Measurements from ENCODE around the gene TMEM92. TPM values are rescaled to one million over a fixed set of nuclear protein-coding genes. Genes with fewer than 3 reads are reported as not detected.

The TMEM92 gene
- total and polyA plus RNA-seq, 10 of the 15 experiments (the other 5 are each of a cell fraction or from before 2014, with no cell fraction given), result 0.11 to 1.2 (median 0.32) TPM

DNA sequence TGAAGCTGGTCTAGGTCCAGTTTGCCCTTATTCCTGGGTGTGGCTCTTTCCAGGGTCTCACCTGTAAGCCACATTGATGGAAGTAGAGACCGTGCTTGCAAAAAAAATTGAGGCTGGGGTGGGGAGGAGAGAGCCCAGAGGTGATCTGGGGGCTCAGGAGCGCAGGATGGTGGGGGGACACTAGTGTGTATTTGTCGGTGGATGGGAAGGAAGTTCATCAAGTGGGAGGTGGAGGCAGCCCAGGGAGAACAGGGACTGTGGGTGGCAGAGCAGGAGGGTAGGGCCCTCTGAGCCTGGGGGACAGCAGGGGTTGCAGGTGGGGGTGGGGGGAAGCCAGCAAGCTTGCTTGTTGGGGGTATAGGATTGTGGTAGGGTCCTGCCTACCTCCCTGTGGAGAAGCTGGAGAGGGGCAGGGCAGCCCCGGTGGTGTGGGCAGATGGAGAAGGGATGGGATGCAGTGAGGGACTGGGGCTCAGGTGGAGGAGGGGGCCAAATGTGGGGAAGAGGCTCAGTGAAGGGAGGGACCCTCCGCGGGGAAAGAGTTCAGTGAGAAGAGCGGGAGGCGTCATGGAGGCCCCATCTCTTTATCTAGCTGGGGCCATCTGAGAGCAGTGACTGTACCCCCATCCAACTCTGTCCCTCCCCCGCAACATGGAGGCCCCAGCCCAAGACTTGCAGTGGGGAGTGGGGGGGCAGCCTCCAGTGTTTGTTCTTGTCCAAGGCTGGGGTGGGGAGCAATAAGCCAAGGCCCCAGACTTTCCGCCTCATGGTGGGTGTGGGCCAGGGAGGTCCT lies 17.2 kb upstream of the TMEM92 start:
- Histone ChIP-seq H4K20me1 (ENCODE audit: control insufficient read depth, insufficient read depth) (no peaks in the 10 kb centered on the region), H3K79me2 (ENCODE audit: control insufficient read depth, insufficient read depth, low read length) (no peaks in the 10 kb centered on the region), H3K4me3 (no peak overlapping the region), H3K27ac (ENCODE audit: control insufficient read depth, insufficient read depth) (no peak overlapping the region), H3K9ac (ENCODE audit: control insufficient read depth, insufficient read depth, low read length) (no peak overlapping the region), H3K36me3 (ENCODE audit: control insufficient read depth in 2 of 2, insufficient read depth in 2 of 2, low read length in 1 of 2) (no peaks in the 10 kb centered on the region), H3K4me2 (ENCODE audit: control insufficient read depth, insufficient read depth) (no peak overlapping the region), H3K27me3 (replicated peaks in 1 of 2; ENCODE audit: control insufficient read depth in 2 of 2, insufficient read depth in 2 of 2, low read length in 1 of 2) (no peaks in the 10 kb centered on the region; a peak in 1 of 4 replicates), H3K9me3 (replicated peaks; ENCODE audit: control insufficient read depth, insufficient read depth, low read length) (no peaks in the 10 kb centered on the region), H3K4me1 (ENCODE audit: control insufficient read depth, insufficient read depth, low read length) (no peaks in the 10 kb centered on the region), H2AFZ (ENCODE audit: control insufficient read depth, low read depth, low read length) (no peak overlapping the region)
- TF ChIP-seq ZSCAN29 (IDR thresholded peaks at IDR 0.05) (no peak), TARDBP (IDR thresholded peaks at IDR 0.05; ENCODE audit: borderline replicate concordance) (no peak), CHD4 (IDR thresholded peaks at IDR 0.05) (no peak), SREBF2 (IDR thresholded peaks at IDR 0.05; ENCODE audit: low read length) (no peak), CHD1 (IDR thresholded peaks at IDR 0.05; ENCODE audit: low read depth, low read length) (no peak), NFXL1 (IDR thresholded peaks at IDR 0.05; ENCODE audit: borderline replicate concordance) (no peak), E2F4 (IDR thresholded peaks at IDR 0.05; ENCODE audit: low read depth, low read length) (no peak)
- TF ChIP-seq, protein P1, sequence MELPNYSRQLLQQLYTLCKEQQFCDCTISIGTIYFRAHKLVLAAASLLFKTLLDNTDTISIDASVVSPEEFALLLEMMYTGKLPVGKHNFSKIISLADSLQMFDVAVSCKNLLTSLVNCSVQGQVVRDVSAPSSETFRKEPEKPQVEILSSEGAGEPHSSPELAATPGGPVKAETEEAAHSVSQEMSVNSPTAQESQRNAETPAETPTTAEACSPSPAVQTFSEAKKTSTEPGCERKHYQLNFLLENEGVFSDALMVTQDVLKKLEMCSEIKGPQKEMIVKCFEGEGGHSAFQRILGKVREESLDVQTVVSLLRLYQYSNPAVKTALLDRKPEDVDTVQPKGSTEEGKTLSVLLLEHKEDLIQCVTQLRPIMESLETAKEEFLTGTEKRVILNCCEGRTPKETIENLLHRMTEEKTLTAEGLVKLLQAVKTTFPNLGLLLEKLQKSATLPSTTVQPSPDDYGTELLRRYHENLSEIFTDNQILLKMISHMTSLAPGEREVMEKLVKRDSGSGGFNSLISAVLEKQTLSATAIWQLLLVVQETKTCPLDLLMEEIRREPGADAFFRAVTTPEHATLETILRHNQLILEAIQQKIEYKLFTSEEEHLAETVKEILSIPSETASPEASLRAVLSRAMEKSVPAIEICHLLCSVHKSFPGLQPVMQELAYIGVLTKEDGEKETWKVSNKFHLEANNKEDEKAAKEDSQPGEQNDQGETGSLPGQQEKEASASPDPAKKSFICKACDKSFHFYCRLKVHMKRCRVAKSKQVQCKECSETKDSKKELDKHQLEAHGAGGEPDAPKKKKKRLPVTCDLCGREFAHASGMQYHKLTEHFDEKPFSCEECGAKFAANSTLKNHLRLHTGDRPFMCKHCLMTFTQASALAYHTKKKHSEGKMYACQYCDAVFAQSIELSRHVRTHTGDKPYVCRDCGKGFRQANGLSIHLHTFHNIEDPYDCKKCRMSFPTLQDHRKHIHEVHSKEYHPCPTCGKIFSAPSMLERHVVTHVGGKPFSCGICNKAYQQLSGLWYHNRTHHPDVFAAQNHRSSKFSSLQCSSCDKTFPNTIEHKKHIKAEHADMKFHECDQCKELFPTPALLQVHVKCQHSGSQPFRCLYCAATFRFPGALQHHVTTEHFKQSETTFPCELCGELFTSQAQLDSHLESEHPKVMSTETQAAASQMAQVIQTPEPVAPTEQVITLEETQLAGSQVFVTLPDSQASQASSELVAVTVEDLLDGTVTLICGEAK (IDR thresholded peaks at IDR 0.05; ENCODE audit: borderline replicate concordance), result no peak
- TF ChIP-seq, protein P2, sequence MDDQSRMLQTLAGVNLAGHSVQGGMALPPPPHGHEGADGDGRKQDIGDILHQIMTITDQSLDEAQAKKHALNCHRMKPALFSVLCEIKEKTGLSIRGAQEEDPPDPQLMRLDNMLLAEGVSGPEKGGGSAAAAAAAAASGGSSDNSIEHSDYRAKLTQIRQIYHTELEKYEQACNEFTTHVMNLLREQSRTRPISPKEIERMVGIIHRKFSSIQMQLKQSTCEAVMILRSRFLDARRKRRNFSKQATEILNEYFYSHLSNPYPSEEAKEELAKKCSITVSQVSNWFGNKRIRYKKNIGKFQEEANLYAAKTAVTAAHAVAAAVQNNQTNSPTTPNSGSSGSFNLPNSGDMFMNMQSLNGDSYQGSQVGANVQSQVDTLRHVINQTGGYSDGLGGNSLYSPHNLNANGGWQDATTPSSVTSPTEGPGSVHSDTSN (IDR thresholded peaks at IDR 0.05; ENCODE audit: insufficient replicate concordance, low read depth, low read length), result no peak
- TF ChIP-seq, protein P3, sequence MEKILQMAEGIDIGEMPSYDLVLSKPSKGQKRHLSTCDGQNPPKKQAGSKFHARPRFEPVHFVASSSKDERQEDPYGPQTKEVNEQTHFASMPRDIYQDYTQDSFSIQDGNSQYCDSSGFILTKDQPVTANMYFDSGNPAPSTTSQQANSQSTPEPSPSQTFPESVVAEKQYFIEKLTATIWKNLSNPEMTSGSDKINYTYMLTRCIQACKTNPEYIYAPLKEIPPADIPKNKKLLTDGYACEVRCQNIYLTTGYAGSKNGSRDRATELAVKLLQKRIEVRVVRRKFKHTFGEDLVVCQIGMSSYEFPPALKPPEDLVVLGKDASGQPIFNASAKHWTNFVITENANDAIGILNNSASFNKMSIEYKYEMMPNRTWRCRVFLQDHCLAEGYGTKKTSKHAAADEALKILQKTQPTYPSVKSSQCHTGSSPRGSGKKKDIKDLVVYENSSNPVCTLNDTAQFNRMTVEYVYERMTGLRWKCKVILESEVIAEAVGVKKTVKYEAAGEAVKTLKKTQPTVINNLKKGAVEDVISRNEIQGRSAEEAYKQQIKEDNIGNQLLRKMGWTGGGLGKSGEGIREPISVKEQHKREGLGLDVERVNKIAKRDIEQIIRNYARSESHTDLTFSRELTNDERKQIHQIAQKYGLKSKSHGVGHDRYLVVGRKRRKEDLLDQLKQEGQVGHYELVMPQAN (conservative IDR thresholded peaks at IDR 0.05), result no peak
- no peak for ATAC-seq
- RAD21 ChIA-PET (ENCODE audit: unreplicated experiment), result no interaction called here
- POLR2A ChIA-PET, result no interaction called here
- no peak for FAIRE-seq
- intact Hi-C loops (cut with micrococcal nuclease; ENCODE audit: unreplicated experiment) (no loop called here), in situ Hi-C loops (cut with MboI) (no loop called here)
- 52% methylated on average over 10 of the region's 10 CpGs for WGBS (ENCODE audit: insufficient coverage, insufficient replicate concordance, low lambda C conversion rate, missing lambda C conversion rate)
- CTCF ChIA-PET, result no interaction called here
- BruUV-seq (replicated peaks), result no TSS peak
- SMC1A ChIA-PET (ENCODE audit: uncharacterized antibody, unreplicated experiment), result interaction anchor here (1.2 kb wide), 1 partner anchor 19 kb away, joined by 3 read pairs; no protein-coding TSS in a partner anchor
- no peak for DNase-seq (ENCODE audit: low read depth, low spot score)

Measured in GM12878 (cell line).